Measurements from ENCODE around the gene CCDC61.

Gene CCDC61

GRCh38 chr19:45975306-45976070 is 19.8 kb upstream of the CCDC61 start:
- H3K36me3 ChIP-seq (ENCODE audit: control insufficient read depth in 2 of 2, insufficient read depth in 2 of 2, low read length in 2 of 2): no peaks in the 10 kb centered on the region
- peaks cover 2% of the 10 kb centered on the region for H3K4me1 ChIP-seq (ENCODE audit: control insufficient read depth, insufficient read depth, low read length)
- no peak overlapping the region for H3K4me3 ChIP-seq (ENCODE audit: low read length in 2 of 2)
- H3K27ac ChIP-seq (ENCODE audit: low read length): no peak overlapping the region
- peaks cover 54 to 56% of the 10 kb centered on the region in 2 donors for H3K27me3 ChIP-seq (ENCODE audit: control insufficient read depth in 1 of 2, insufficient read depth in 2 of 2, low read length in 2 of 2)
- H3K9me3 ChIP-seq (ENCODE audit: control insufficient read depth in 2 of 2, low read length in 2 of 2): no peaks in the 10 kb centered on the region
- H3K9ac ChIP-seq (ENCODE audit: low read length in 2 of 2): no peak overlapping the region

- H3K27me3 ChIP-seq (ENCODE audit: control insufficient read depth in 1 of 2, insufficient read depth in 2 of 2, low read length in 2 of 2): peaks cover 49 to 51% of the 10 kb centered on the region in 2 donors
- H3K9ac ChIP-seq (ENCODE audit: low read length in 2 of 2): no peak overlapping the region
- peaks cover 2% of the 10 kb centered on the region for H3K4me1 ChIP-seq (ENCODE audit: control insufficient read depth, insufficient read depth, low read length)
- H3K4me3 ChIP-seq (ENCODE audit: low read length in 2 of 2): no peak overlapping the region
- H3K36me3 ChIP-seq (ENCODE audit: control insufficient read depth in 2 of 2, insufficient read depth in 2 of 2, low read length in 2 of 2): no peaks in the 10 kb centered on the region
- H3K27ac ChIP-seq (ENCODE audit: low read length): no peak overlapping the region
- no peaks in the 10 kb centered on the region for H3K9me3 ChIP-seq (ENCODE audit: control insufficient read depth in 2 of 2, low read length in 2 of 2)
Measured at GRCh38 chr19:45976178-45976577, 19.1 kb upstream of the CCDC61 start.

GRCh38 chr19:45978156-45978555 is 17.1 kb upstream of the CCDC61 start:
- no peak overlapping the region for H3K27ac ChIP-seq (ENCODE audit: low read length)
- no peaks in the 10 kb centered on the region for H3K9me3 ChIP-seq (ENCODE audit: control insufficient read depth in 2 of 2, low read length in 2 of 2)
- no peaks in the 10 kb centered on the region for H3K4me1 ChIP-seq (ENCODE audit: control insufficient read depth, insufficient read depth, low read length)
- peaks cover 33 to 37% of the 10 kb centered on the region in 2 donors for H3K27me3 ChIP-seq (ENCODE audit: control insufficient read depth in 1 of 2, insufficient read depth in 2 of 2, low read length in 2 of 2)
- H3K36me3 ChIP-seq (ENCODE audit: control insufficient read depth in 2 of 2, insufficient read depth in 2 of 2, low read length in 2 of 2): no peaks in the 10 kb centered on the region
- no peak overlapping the region for H3K4me3 ChIP-seq (ENCODE audit: low read length in 2 of 2)
- H3K9ac ChIP-seq (ENCODE audit: low read length in 2 of 2): no peak overlapping the region

- Histone ChIP-seq H3K9me3 (ENCODE audit: control insufficient read depth in 2 of 2, low read length in 2 of 2) (no peaks in the 10 kb centered on the region), H3K36me3 (ENCODE audit: control insufficient read depth in 2 of 2, insufficient read depth in 2 of 2, low read length in 2 of 2) (no peaks in the 10 kb centered on the region), H3K27me3 (ENCODE audit: control insufficient read depth in 1 of 2, insufficient read depth in 2 of 2, low read length in 2 of 2) (peaks cover 5 to 25% of the 10 kb centered on the region in 2 donors)
Measured at GRCh38 chr19:45981350-45981749, 13.9 kb upstream of the CCDC61 start.

GRCh38 chr19:45985321-45985720 is 9.9 kb upstream of the CCDC61 start:
- peaks cover 3 to 11% of the 10 kb centered on the region in 2 donors for H3K27me3 ChIP-seq (ENCODE audit: control insufficient read depth in 1 of 2, insufficient read depth in 2 of 2, low read length in 2 of 2)
- H3K27ac ChIP-seq (ENCODE audit: low read length): no peak overlapping the region
- H3K9me3 ChIP-seq (ENCODE audit: control insufficient read depth in 2 of 2, low read length in 2 of 2): no peaks in the 10 kb centered on the region
- H3K9ac ChIP-seq (ENCODE audit: low read length in 2 of 2): no peak overlapping the region
- no peaks in the 10 kb centered on the region for H3K36me3 ChIP-seq (ENCODE audit: control insufficient read depth in 2 of 2, insufficient read depth in 2 of 2, low read length in 2 of 2)
- H3K4me1 ChIP-seq (ENCODE audit: control insufficient read depth, insufficient read depth, low read length): no peaks in the 10 kb centered on the region
- H3K4me3 ChIP-seq (ENCODE audit: low read length in 2 of 2): no peak overlapping the region

More at GRCh38 chr19:45981350-45981749, 13.9 kb upstream of the CCDC61 start:
- Histone ChIP-seq H3K27ac (ENCODE audit: low read length) (no peak overlapping the region), H3K9ac (ENCODE audit: low read length in 2 of 2) (no peak overlapping the region), H3K4me3 (ENCODE audit: low read length in 2 of 2) (no peak overlapping the region), H3K4me1 (ENCODE audit: control insufficient read depth, insufficient read depth, low read length) (no peaks in the 10 kb centered on the region)

- Histone ChIP-seq H3K9me3 (ENCODE audit: control insufficient read depth in 2 of 2, low read length in 2 of 2) (no peaks in the 10 kb centered on the region), H3K9ac (ENCODE audit: low read length in 2 of 2) (no peak overlapping the region), H3K36me3 (ENCODE audit: control insufficient read depth in 2 of 2, insufficient read depth in 2 of 2, low read length in 2 of 2) (no peaks in the 10 kb centered on the region), H3K27ac (ENCODE audit: low read length) (no peak overlapping the region), H3K4me3 (ENCODE audit: low read length in 2 of 2) (no peak overlapping the region), H3K27me3 (ENCODE audit: control insufficient read depth in 1 of 2, insufficient read depth in 2 of 2, low read length in 2 of 2) (peaks cover 3 to 5% of the 10 kb centered on the region in 2 donors), H3K4me1 (ENCODE audit: control insufficient read depth, insufficient read depth, low read length) (peaks cover 3% of the 10 kb centered on the region)
Measured at GRCh38 chr19:45990113-45990728, 5.0 kb upstream of the CCDC61 start.

GRCh38 chr19:45994456-45994997 is 740 bp upstream of the CCDC61 start:
- Histone ChIP-seq H3K9ac (ENCODE audit: low read length in 2 of 2) (no peak overlapping the region), H3K36me3 (ENCODE audit: control insufficient read depth in 2 of 2, insufficient read depth in 2 of 2, low read length in 2 of 2) (peaks cover 0 to 4% of the 10 kb centered on the region in 2 donors), H3K4me1 (ENCODE audit: control insufficient read depth, insufficient read depth, low read length) (peaks cover 16% of the 10 kb centered on the region), H3K27ac (ENCODE audit: low read length) (no peak overlapping the region), H3K9me3 (ENCODE audit: control insufficient read depth in 2 of 2, low read length in 2 of 2) (no peaks in the 10 kb centered on the region), H3K4me3 (ENCODE audit: low read length in 2 of 2) (peak overlapping the region; percentile 75 to 93), H3K27me3 (ENCODE audit: control insufficient read depth in 1 of 2, insufficient read depth in 2 of 2, low read length in 2 of 2) (peaks cover 7 to 9% of the 10 kb centered on the region in 2 donors)

GRCh38 chr19:45995715-45996385 is 583 bp downstream of the CCDC61 start:
- Histone ChIP-seq H3K27ac (ENCODE audit: low read length) (peak overlapping the region; percentile 18), H3K36me3 (ENCODE audit: control insufficient read depth in 2 of 2, insufficient read depth in 2 of 2, low read length in 2 of 2) (peaks cover 0 to 4% of the 10 kb centered on the region in 2 donors), H3K27me3 (ENCODE audit: control insufficient read depth in 1 of 2, insufficient read depth in 2 of 2, low read length in 2 of 2) (peaks cover 12 to 13% of the 10 kb centered on the region in 2 donors), H3K4me3 (ENCODE audit: low read length in 2 of 2) (peak overlapping the region; percentile 93 to 97), H3K9me3 (ENCODE audit: control insufficient read depth in 2 of 2, low read length in 2 of 2) (no peaks in the 10 kb centered on the region), H3K9ac (ENCODE audit: low read length in 2 of 2) (peak overlapping the region; percentile 79 to 87), H3K4me1 (ENCODE audit: control insufficient read depth, insufficient read depth, low read length) (peaks cover 19% of the 10 kb centered on the region)

- Histone ChIP-seq H3K27me3 (ENCODE audit: control insufficient read depth in 1 of 2, insufficient read depth in 2 of 2, low read length in 2 of 2) (peaks cover 12 to 13% of the 10 kb centered on the region in 2 donors), H3K4me1 (ENCODE audit: control insufficient read depth, insufficient read depth, low read length) (peaks cover 19% of the 10 kb centered on the region)
Measured at GRCh38 chr19:45996933-45997332, 1.7 kb downstream of the CCDC61 start.

GRCh38 chr19:45998834-45999233 is 3.6 kb downstream of the CCDC61 start:
- Histone ChIP-seq H3K27ac (ENCODE audit: low read length) (no peak overlapping the region), H3K9me3 (ENCODE audit: control insufficient read depth in 2 of 2, low read length in 2 of 2) (no peaks in the 10 kb centered on the region), H3K4me1 (ENCODE audit: control insufficient read depth, insufficient read depth, low read length) (peaks cover 19% of the 10 kb centered on the region), H3K4me3 (ENCODE audit: low read length in 2 of 2) (no peak overlapping the region), H3K36me3 (ENCODE audit: control insufficient read depth in 2 of 2, insufficient read depth in 2 of 2, low read length in 2 of 2) (peaks cover 0 to 4% of the 10 kb centered on the region in 2 donors), H3K9ac (ENCODE audit: low read length in 2 of 2) (no peak overlapping the region), H3K27me3 (ENCODE audit: control insufficient read depth in 1 of 2, insufficient read depth in 2 of 2, low read length in 2 of 2) (peaks cover 12 to 13% of the 10 kb centered on the region in 2 donors)

More at GRCh38 chr19:45996933-45997332, 1.7 kb downstream of the CCDC61 start:
- Histone ChIP-seq H3K9ac (ENCODE audit: low read length in 2 of 2) (no peak overlapping the region), H3K9me3 (ENCODE audit: control insufficient read depth in 2 of 2, low read length in 2 of 2) (no peaks in the 10 kb centered on the region), H3K4me3 (ENCODE audit: low read length in 2 of 2) (no peak overlapping the region), H3K36me3 (ENCODE audit: control insufficient read depth in 2 of 2, insufficient read depth in 2 of 2, low read length in 2 of 2) (peaks cover 0 to 4% of the 10 kb centered on the region in 2 donors), H3K27ac (ENCODE audit: low read length) (no peak overlapping the region)

Data from stomach smooth muscle (tissue), 2 donors.